Measurements from ENCODE around the gene ZNF790.

GRCh38 chr19:36833430-36833829, 4.8 kb downstream of the ZNF790 start:
- no peak for TF ChIP-seq CTCF (IDR thresholded peaks at IDR 0.05)
- TF ChIP-seq ZFX (IDR thresholded peaks at IDR 0.05; ENCODE audit: borderline replicate concordance) = no peak

All from 22Rv1 (cell line).